GM19455 (cell line): ENCODE measurements around the gene FUT9.

Experiments used
- ATAC-seq: cut with Tn5 transposase; IDR thresholded peaks from one replicate; pipeline ENCODE4 v1.9.1; 2021; ENCODE audit not compliant: unreplicated experiment

Gene FUT9

DNA sequence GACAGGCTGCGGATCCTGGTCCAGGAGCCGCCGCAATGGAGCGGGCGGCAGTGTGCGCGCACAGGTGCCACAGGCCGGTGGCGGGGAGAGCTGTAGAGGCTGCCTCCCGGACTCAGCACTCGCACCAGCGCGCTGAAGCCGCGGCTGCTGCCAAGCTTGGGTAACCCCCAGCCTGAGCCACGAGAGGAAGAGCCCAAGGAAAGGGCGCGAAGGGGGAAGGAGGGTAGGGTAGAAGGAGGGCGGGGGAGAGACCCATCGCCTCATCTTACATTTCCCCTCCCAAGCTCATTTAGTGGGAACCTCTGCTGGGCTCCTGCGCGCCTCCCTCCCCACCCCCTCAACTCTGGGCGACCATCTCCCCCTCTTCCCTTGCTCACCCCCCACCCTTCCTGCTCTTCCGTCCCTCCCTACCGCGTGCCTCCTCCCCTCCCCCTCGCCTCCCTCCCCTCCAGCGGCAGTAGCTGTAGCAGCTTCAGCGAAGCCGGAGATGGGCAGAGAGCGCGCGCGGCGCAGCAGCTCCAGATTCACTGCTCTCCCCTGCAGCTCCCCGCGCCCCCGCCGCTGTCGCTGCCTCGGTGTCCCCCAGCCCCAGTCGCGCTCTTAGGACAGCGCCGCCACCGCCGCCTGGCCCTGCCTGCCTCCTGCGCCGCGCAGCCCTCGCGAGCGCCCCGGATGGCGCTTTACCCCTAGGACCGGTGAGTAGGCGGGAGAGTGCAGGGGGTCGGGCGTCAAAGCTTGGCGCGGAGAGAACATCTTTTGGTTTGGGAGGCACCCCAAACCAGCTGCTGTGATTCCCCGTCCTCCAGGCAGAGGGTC is at the start of gene FUT9:
Gene FUT9, plus strand, starts transcription at position 457 of the 816 bp plus-strand sequence. CDS start 187,182 bp downstream, outside the sequence.
- ATAC-seq, result no peak

DNA sequence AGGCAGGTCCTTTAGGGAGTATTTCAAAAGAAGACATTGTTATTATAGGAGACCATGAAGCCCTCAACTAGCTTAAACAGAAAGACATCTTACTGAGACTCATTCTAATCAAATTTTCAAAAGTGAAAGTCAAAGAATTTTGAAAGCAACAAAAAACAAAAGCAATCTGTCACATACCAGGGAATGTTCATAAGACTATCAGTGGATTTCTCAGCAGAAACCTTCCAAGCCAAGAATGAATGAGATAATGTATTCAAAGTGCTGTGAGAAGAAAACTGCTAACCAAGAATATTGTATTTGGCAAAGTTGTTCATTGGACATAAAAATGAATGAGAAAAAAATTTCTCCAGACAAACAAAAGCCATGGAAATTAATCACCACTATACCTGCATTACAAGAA is 48.2 kb upstream of the FUT9 start:
- ATAC-seq, result no peak

DNA sequence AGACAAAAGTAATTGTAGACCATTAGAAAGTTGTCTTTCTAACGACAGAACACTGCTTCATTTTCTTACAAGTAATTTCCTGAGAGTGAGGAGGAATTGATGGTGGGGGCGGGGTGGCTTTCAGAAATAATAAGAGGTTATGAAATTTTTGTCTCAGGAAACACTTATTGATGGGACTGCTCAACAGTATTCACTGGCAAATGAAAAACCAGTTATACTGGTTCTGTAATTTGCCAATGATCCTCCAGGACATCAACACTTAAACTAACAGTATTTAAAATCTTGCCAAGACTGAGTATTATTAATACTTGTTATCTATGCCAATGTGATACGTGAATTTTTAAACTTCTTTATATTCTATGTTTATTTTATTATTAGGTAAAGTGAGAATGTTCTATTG is 41.8 kb upstream of the FUT9 start:
- ATAC-seq, result no peak

DNA sequence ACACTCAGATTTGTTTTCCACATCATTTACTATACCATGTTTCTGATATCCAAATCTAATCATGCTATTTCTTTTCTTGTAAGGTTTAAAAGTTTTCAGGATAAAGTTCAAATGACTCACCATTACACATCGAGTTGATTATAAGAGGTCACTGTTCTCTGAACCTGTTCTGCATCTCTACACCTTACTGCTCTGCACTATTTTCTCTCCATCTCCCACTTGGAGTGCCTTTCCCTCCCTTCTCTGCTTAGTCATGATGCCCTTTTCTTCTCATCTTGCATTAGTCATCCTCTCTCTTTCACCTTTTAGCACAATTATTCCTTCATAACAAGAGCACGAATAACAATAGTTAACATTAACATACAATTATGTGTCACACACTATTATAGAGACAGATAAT is 37.5 kb upstream of the FUT9 start:
- no peak for ATAC-seq

DNA sequence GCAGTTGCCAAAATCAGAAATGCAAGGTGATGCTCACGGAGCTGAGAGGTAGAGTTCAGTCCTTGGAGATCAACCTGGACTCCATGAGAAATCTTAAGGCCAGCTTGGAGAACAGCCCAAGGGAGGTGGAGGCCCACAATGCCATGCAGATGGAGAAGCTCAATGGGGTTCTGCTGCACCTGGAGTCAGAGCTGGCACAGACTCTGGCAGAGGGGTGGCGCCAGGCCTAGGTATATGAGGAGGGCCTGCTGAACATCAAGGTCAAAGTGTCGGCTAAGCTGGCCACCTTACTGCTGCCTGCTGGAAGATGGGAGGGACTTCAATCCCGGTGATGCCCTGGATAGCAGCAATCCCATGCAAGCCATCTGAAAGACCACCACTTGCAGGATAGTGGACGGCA is 23.9 kb upstream of the FUT9 start:
- ATAC-seq, result no peak

DNA sequence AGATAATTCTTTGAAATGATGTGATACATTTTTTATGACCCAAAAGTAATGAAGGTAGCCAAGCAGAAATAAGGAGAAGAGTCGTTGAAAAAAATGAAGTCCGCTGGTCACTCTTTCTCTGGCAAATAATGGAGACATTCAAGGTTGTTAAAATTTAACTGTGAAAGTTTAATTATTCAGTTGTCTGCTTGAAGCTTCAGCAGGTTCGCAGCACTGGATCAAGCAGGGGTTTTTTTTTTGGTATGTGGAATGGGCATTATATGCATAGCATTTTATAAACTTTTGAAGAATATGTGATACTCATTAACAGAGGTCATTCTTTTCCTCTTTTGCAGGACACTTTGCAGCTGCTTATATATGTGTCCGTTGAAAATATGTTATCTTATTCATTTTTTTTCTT is 21.6 kb upstream of the FUT9 start:
- no peak for ATAC-seq

DNA sequence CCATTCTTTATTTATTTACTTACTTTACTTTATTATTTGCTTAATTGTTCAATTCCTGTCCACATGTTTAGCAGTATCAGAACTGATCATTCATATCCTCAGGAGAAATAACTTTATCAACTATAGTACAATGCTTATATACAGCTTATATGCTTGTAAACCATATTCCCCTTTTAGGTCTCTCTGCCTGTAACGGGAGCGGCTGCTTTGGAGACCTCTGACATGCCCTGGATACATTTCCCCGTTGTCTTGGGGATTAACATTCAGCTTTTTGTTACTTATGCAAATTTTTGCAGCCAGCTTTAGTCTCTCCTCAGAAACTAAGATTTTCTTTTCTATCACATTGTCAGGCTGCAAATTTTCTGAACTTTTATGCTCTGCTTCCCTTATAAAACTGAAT is 17.6 kb upstream of the FUT9 start:
- no peak for ATAC-seq

DNA sequence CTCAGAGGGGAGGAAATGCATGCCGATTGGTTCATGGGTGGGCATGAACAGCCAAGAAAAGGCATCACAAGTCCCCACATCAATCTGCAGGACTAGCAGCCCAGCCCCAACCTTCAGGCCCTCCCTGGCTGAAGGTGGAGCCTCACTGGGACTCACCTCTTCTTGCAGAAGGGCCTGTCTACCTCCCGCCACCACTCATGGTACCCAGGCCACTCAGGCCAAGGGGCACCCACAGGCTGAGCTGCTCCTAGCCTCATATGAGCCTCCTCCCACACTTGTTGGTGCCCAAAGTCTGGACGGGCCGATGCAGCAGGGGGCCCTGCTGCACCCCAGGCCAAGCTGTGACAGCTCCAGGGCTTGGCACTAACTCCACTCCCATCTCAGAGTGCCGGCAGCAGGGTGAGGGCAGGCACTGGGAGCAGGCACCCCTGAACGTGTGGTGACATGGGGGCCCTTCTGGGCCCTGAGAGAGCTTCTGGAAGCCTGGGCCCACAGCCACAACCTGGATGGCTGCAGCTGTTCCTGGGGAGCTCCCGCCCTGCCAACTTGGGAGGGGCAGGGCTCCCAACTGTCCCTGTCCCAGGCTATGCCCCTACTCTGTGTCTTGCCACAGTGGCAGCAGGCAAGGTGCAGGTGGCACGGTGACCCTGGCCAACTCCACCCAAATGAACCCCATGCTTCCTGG is 13.7 kb upstream of the FUT9 start:
- ATAC-seq, result no peak

DNA sequence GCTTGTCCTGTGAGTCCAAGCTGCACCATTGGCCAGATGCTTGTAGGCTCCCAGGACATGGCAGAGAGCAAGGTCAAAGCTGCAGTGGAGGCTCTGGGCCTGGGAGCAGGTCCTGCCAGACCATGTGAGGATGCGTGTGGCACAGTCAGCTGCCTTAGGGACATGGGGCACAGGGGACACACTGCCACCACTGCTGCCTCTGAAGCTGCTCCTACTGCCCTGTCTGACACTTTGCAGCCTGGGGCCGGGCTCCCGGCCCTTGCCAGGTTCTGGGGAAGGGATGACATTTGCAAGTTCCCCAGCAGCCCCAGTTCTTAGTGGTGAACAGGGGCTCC is 13.2 kb upstream of the FUT9 start:
- no peak for ATAC-seq

DNA sequence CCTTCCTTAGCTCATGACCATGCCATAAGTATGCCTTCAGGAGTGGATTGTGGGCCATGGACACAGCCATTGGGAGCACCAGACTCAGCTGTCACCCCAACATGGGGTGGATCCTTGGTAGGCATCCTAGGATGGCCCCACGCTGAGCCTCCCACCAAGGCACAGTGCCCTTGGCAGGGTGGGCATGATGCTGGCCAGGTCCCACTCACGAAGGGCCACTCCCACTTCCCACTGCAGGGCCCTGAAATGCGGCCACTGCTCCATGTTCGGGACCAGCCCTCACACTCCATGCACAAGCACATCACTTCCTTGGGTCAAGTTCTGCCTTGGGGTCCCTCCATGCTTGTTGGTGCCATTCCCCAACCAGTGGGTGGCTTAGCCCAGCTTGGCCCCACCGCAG is 12.9 kb upstream of the FUT9 start:
- ATAC-seq, result no peak

DNA sequence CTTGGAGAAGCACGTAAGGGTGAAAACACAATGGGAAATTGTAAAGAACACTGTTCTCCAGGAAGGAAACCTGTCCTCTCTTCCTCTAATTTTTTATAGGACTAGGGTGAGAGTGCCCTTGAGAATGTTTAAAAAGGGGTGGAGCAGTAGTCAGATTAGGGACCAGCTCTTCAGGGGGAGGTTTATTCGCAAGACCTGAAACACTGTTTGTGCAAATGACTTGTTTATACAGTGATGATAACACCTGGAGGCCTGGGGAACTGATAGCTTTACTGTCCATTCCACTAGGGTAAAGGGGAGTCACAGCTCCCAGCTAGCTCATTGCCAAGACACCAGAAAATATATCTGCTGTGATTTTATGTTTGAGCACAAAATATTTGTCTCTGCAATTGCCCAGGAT is 8.1 kb upstream of the FUT9 start:
- no peak for ATAC-seq

DNA sequence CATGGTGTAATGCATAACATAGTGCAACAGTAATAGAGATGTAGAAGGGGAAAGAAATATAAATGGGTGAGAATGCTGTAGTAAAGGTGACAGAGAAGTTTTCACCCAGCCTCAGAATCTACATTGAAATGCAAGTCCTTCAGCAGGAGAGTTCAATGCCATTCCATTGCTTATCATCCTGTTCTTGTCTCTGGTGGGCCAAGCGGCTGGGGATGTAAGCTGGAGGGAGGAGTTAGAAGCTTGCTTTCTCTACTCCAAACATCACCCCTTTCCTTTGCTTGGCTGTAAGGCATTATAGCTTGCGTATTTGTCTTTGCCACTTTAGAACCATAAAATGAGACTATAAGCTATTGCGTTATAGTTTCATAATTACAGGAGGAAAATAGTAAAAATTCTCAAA is 2.2 kb upstream of the FUT9 start:
- ATAC-seq, result no peak

DNA sequence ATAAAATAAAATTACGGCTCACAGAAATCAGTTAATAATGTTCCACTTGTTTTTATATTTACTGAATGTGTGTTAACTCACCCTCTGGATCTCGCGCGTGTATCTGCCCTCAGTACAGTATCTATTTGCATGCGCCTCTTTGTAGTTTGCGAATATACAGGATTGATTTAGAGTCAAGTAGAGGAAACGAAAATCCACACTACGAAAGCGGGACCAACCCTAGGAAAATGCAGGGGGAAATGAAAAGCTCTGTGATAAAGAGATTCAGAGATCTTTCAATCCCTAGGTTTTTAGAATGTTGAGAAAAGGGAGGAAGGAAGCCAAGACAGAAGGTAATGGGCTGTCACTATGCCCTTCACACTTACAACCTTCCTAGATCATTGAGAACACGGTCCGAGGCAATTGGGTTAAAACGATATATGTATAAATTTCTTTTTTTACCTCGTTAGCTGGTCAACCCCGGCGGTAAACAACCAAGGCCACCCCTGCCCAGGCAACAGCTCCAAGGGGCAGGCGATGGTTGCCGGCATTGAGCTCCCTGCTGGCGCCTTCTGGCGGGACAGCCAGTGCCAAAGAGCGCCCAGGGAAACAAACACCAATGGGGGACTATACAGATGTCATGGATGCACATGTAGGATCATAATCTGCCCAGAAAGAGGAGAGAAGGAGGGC is 792 bp upstream of the FUT9 start:
- ATAC-seq, result no peak

DNA sequence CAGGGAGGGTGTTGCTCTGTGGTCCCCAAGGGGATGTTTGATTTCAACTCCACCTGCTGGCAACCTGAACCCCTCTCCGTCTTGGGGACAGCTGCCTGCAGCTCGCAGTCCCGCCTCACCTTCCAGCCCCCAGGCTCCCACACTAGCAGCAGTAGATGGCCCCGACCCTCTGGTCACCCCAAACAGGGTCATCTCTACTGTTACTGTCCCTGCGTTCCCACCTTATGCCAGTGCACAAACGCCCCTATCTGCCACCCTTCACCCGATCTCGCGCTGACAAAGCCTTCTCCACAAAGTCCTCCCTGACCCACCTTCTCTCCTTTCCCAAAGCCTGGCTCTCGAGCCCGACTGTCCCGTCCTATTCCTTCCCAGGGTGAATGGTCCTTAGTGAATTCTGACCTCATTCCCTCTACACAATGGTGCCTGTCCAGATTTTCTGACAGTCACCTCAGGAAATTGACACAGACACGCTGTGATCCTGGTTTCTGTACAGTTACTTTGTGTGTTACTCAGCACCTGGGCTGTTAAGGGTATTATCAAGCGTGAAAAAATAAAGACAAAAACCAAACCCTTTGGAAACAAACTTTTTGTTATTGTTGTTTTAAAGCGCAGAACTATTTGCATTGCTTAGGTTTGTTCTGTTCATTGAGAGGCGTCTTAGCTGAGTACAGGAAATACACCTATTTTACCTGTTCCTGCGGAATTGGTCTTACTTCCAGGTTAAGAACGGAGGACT is 728 bp downstream of the FUT9 start:
- no peak for ATAC-seq

DNA sequence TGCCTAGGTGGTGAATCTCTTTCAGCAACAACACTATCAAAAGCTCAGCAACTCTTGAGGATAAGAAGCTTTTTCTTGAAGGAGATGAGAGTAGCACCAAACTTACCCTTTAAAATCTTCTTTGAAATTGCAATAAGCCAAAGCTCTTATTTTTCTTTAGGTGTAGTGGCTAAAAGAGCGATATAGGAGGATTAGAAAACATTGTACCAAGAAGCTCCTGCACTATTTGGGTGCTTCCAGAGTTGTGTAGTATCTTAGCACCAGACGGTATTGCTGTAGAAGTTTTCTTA is 1.2 kb downstream of the FUT9 start:
- ATAC-seq, result no peak

DNA sequence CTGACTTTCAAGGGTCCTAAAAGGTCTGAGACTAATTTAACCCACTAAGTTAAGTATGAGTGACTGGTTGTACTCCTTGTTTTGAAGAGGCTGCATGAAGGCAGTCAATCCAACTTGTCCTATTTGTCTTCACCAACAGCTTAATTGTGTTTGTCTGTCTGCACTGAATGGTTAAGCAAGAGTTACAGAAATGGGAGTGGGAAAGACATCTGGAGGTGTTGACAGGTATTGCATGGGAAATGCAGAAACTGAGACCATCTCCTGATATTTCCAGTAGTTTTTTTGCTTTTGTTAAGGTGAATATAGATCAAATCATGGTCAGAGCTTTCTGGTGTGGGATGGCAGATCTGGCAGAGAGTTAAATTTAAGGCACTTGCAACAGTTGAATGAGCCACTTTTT is 6.5 kb downstream of the FUT9 start:
- ATAC-seq, result no peak

DNA sequence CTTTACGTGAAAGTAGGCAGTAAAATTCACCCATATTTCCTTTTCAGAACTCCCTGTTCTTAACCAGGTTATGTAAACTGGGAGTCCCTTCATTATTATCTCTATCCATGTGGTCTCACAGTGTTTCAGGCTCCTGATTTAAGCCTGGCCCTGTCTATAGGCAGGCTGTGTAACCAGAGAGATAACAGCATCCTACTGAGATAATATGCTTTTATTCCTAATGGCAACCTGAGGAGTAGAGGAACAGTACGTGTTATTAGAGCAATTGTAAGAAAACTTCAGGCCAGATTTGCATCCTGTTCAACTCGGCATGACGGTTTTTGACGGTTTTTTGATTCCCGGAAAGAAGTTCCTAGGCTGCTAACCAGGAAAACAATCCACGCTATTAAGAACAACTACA is 16.9 kb downstream of the FUT9 start:
- no peak for ATAC-seq

DNA sequence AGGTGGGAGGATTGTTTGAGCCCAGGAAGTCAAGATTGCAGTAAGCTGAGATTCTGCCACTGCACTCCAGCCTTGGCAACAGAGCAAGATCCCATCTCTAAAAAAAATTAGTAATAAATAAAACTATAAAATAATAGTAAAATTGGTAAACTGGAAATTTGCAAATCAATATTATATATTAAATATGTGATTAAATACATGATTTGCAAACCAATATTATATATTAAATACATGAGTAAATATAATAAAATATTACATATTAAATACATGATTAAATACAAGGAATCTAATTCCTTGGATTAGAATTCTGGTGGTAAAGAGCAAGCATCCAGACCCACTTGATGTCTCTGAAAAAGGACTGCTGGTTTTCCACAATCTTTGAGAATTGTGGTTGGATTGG is 35.8 kb downstream of the FUT9 start:
- ATAC-seq, result no peak

DNA sequence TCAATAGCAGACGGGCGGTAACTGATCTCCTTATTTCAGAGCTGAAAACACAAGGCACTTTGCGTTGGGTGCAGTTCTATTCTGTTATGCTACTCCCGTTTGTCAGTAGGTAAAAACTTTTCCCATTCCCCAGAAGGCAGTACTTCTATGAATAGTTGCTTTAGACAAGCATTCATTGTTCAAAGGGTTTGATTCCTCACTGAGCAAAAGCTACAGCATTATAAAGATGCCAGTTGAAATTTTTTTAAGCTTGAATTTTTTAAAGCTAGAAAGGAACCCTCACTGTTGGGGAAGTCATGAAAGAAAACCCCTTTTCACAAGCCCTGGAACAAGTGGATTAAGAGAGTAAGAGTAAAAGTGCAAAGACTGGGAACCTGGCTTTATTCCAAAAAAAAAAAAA is 42.3 kb downstream of the FUT9 start:
- no peak for ATAC-seq

DNA sequence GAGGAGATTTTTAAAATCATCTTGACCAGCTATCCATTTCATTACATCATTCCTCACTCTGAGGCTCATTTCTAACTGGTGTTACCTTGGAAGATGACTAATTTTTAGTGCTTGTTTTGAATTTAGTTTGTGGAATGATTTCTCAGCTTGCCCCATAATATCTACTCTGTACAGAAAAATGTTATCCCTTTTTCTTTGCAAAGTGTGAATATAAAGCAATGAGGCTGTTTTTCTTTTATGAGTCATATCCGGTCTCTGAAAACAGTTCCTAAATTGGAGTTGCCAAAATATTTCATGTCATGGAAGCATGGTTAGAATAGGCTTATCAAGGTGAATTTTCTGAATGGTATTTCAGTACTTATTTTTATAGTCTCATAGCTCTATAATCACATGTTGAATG is 43.8 kb downstream of the FUT9 start:
- ATAC-seq, result no peak

DNA sequence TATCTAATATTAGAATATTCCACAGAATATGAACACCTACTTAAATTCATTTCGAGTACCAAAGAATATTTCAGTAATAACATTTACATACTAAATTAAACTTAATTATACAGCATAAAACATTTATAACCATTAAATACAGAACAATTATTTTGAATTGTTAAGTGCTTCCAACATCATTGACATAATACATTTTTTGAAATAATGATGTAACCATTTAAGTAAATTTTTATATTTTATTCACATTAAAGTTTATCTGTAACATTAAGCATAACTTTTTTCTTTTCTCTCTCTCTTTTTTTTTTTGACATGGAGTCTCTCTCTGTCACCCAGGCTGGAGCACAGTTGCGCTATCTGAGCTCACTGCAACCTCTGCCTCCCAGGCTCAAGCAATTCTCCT is 44.5 kb downstream of the FUT9 start:
- no peak for ATAC-seq

DNA sequence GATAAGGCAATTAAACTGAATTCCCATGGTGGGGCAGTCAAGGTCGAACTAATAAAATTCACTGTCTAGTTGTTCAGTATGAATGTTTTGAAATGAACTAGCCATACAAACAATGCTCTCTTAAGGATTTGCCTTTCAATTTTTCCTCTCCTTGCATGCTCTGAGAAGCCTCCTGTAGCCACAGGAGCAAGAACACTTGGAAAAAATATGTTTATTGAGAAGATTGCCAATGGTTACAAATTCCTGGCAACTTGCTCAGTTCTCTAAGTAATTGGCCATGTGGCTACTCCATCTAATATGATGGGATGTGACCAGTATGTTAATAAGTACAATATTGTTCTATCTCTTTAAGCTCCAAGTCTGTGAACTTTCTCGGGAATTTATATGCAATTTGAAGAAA is 49.4 kb downstream of the FUT9 start:
- no peak for ATAC-seq
